ENCODE results near the gene JUN.

DNA sequence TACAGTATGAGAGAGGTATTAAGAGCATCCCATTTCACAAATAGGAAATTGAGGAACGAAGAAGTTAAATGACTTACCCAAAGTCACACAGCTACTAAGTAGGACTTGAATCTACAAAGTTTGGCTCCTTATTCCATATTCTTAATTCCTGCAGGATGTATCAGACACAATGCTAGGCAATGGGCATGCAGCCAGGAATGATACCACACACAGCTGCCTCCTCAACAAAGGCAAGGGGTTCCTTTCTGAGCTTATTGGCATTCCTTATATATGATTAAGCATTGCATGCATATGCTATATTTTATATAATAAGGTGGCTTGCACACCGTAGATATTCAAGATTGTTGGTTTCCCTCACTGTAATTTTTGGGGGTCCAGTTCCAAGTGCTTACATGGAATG, 34.2 kb upstream of the JUN start:
- no peak for TF ChIP-seq POLR2AphosphoS5 (IDR thresholded peaks at IDR 0.05; ENCODE audit: low read depth, low read length)
- TF ChIP-seq, protein P1, sequence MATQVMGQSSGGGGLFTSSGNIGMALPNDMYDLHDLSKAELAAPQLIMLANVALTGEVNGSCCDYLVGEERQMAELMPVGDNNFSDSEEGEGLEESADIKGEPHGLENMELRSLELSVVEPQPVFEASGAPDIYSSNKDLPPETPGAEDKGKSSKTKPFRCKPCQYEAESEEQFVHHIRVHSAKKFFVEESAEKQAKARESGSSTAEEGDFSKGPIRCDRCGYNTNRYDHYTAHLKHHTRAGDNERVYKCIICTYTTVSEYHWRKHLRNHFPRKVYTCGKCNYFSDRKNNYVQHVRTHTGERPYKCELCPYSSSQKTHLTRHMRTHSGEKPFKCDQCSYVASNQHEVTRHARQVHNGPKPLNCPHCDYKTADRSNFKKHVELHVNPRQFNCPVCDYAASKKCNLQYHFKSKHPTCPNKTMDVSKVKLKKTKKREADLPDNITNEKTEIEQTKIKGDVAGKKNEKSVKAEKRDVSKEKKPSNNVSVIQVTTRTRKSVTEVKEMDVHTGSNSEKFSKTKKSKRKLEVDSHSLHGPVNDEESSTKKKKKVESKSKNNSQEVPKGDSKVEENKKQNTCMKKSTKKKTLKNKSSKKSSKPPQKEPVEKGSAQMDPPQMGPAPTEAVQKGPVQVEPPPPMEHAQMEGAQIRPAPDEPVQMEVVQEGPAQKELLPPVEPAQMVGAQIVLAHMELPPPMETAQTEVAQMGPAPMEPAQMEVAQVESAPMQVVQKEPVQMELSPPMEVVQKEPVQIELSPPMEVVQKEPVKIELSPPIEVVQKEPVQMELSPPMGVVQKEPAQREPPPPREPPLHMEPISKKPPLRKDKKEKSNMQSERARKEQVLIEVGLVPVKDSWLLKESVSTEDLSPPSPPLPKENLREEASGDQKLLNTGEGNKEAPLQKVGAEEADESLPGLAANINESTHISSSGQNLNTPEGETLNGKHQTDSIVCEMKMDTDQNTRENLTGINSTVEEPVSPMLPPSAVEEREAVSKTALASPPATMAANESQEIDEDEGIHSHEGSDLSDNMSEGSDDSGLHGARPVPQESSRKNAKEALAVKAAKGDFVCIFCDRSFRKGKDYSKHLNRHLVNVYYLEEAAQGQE (IDR thresholded peaks at IDR 0.05; ENCODE audit: insufficient read depth in 1 of 2, low read depth in 2 of 2, low read length in 2 of 2) = no peak

All from PFSK-1 (cell line).